Measurements from ENCODE around the gene RPL38.

RPL38 gene

DNA sequence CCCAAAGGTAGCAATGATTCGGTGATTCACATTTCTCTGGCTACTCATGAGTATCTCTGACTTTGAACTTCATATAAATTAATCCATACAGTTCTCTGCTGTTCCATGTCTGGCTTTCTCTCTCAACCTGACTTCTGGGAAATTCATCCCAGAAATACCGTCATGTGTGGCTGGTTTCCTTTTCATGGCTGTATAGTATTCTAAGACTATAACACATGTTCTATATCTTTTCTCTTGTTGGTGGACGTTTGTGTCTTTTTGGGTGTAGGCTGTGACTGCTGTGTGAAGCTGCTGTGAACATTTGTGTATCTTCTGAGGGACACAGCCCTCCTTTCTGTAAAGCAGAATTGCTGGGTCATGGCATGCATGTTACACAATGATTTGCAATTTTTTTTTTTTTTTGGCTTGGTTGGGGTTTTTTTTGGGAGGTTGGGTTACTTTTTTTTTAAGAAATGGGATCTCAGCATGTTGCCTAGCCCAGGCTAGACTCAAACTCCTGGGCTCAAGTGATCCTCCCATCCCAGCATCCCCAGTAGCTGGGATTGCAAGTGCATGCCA lies 16.2 kb downstream of the RPL38 start:
- TF ChIP-seq ZNF274 (IDR thresholded peaks at IDR 0.05; ENCODE audit: low read depth, low read length), result no peak
- no peak overlapping the region for H3K4me3 ChIP-seq (ENCODE audit: low read length)

DNA sequence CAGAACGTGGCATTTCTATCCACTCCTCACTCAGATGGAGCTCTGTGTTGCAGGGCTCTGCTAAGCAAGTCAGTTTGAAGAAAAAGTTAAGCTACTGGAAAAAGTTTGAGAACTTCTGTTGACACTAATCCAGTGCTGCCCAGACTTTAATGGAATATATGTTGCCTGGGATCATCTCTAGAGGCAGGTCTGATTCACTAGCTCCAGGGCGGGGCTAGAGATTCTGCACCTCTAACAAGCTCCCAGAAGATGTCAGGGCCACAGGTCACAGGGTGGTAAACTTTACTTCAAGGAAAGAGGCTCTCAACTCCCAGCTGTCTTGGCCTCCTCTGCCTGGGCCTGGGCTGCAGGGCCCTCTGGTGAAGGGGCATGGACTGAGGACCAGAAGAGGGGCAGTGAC lies 16.7 kb downstream of the RPL38 start:
- no peak for TF ChIP-seq ZNF274 (IDR thresholded peaks at IDR 0.05; ENCODE audit: low read depth, low read length)

DNA sequence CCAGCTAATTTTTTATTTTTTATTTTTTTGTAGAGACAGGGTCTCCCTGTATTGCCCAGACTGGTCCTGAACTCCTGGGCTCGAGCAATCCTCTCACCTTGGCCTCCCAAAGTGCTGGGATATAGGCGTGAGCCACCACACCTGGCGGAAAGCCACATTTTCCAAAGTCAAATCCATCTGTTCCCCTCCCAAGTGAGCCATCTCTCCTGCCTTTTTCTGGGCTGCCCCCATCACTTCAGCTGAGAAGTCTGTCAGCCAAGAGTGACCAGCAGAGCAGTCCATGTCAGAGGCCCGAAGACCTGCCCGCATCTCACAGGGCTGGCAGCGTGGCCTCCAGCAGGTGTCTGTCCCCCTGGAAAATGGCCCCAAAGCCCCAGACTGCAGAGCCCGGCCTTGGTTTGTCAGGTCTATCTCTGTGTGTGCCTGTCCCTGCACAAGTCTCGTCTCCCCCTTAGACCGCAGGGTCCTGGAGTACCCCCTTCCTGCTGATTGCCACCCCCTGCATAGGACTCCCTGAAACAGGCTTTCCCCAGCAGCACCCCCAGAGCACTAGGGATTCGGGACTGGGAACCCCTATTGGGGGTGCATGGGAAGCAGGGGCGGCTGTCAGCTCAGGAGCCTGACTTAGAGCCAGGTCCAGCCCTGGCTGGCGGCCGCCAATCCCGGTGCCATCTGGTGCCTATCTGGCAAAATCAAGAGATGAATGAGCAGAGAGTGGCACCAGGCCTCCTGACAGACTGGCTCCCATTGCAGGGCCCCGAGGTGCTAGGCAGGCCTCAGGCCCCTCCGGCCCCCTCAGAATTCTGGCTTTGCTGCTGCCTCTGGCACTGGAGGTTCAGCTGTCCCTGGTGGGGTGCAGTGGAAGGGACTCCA lies 17.7 kb downstream of the RPL38 start:
- no peak for TF ChIP-seq ZNF274 (IDR thresholded peaks at IDR 0.05; ENCODE audit: low read depth, low read length)
- H3K4me3 ChIP-seq (ENCODE audit: low read length), result no peak overlapping the region

More for the DNA sequence above, 16.7 kb downstream of the RPL38 start:
- no peak overlapping the region for H3K4me3 ChIP-seq (ENCODE audit: low read length)

DNA sequence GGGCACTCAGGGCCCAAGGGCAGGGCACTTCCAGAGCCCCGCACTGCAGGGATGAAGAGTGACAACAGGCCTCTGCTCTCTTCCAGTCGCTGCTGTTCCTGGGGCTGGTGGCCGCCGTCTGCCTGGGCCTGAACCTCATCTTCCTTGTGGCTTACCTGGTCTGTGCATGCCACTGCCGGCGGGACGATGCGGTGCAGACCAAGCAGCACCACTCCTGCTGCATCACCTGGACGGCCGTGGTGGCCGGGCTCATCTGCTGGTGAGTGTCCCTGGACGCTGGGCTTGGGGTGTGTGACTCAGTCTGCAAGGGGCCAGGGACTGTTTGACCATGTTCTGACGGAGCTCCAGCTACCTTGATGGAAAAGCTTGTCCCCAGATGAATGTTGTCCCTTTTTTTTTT lies 18.9 kb downstream of the RPL38 start:
- TF ChIP-seq ZNF274 (IDR thresholded peaks at IDR 0.05; ENCODE audit: low read depth, low read length), result no peak
- no peak overlapping the region for H3K4me3 ChIP-seq (ENCODE audit: low read length)

DNA sequence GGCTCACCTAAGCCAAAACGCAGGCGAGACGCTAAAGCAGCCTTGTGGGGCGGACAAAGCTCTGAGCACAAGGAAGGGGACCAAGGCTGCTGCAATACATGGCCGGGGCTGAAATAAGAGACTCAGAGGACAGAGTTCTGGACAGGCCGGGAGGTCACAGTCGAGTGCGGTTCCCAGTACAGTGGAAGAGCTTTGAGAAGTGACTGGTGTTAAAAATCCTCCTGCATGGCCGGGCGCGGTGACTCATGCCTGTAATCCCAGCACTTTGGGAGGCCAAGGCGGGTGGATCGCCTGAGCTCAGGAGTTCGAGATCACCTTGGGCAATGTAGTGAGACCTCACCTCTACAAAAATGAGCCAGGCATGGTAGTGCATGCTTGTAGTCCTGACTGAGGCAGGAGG lies 20.4 kb downstream of the RPL38 start:
- no peak for TF ChIP-seq ZNF274 (IDR thresholded peaks at IDR 0.05; ENCODE audit: low read depth, low read length)
- no peak overlapping the region for H3K4me3 ChIP-seq (ENCODE audit: low read length)

DNA sequence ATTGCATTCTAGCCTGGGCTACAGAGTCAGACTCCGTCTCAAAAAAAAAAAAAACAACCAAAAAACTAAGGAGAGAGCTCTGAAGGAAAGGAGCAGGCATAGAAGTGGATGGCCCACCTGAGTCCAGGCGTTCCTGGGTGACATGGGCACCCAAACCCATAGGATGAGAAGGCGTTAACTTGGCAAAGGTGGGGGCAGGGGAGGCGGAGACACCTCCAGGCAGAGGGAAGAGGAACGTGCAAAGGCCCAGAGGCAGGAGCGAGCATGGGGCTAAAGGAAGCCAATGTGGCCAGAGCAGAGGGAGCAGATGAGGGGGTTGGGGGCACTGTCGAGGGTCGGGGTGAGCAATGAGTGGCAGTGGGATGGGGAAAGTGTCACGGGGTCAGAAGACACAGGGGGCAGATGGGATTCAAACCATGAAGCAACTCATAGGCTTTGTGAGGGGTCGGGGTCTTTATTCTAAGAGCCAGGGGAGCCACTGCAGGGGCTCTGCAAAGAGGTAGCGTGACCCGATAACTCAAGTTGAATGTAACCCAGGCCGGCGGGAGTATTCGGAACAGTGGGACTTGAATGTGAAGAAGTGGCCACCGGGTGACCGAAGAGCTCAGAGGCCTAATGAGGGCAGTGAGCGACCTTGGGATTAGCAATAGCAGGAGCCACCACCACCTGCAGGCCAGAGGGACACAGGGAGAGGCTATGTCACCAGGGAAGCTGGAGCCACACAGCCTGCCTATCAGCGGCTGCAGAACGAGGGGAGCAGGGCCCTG lies 21.7 kb downstream of the RPL38 start:
- TF ChIP-seq ZNF274 (IDR thresholded peaks at IDR 0.05; ENCODE audit: low read depth, low read length), result no peak
- no peak overlapping the region for H3K4me3 ChIP-seq (ENCODE audit: low read length)

DNA sequence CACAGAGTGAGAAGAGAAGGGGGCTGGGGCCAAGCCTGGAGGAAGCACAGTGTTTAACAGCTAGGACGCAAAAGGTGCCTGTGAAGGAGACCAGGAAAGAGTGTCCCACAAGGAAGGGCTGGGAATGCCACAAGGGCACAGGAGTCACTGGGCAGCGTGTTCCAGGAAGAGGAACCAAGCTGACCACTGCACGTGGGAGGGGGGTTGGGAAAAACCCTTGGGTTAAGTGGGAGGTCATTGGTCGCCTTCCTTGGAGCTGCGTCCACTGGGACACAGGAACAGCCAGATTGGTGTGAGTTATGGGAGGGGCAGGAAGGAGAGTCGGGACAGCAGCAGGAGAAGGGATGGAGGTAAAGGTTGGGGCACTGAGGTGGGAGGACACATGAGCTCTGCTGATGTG lies 22.8 kb downstream of the RPL38 start:
- no peak for TF ChIP-seq ZNF274 (IDR thresholded peaks at IDR 0.05; ENCODE audit: low read depth, low read length)
- H3K4me3 ChIP-seq (ENCODE audit: low read length), result no peak overlapping the region

DNA sequence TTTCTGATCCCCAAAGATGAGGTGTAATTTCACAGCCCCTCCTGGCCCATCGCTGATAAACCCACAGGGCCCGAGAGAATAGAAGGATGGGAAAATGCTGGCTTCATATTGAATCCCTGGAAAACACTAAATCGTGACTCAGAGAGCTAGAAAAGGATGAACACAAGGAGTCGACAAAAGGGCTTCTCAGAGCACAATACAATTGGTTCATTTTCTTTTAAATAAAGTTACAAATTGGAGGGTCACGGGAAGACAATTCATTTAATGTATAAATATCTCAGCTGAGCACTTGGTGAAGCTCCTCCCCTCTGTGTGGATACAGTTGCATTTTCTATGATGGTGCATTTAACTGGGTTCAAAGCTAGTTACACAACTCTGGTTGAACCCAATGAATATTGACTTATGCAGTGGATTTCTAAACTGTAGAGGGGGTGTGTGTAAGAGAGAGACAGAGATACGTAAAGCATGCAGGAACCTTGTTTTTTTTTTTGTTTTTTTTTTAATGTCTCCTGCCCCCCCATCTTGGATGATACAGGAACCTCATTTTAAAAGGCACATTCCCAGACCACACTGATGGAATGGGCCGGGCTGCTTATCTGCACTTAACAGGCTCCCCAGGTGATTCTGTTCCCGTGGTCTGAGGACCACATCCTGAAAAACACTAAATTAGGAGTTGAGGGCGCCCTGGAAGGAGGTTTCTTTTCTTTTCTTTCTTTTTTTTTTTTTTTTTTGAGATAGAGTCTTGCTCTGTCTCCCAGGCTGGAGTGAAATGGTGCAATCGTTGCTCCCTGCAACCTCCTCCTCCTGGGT lies 24.0 kb downstream of the RPL38 start:
- no peak for TF ChIP-seq ZNF274 (IDR thresholded peaks at IDR 0.05; ENCODE audit: low read depth, low read length)
- no peak overlapping the region for H3K4me3 ChIP-seq (ENCODE audit: low read length)

DNA sequence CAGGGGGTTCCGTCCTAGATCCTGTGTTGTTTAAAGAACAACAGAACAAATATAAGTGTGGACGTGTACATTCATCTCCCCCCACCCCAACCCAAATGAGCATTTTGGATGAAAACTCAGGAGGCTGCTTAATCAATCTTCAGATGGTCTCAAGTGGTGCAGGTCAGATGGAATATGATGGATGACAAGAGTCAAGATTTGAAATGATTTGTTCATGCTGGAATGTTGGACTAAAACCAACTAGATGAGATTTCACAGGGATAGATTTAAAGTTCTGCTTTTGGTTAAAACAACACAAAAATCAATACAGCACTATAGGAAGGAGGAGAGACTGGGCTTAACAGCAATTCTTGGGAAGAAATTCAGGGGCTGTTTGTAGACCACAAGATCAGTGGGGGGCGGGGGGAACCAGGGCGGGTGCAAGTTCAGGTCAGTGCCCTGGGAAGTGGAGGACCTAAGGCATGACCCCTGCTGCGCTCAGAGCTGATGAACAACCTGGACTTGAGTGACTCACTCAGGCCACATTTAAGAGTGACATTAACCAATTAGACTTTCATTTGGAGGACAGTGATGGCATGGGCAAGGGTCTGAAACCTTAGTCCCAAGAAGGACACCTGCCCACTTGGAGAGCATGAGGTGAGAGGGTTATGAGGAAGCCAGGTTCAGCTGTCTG lies 25.0 kb downstream of the RPL38 start:
- TF ChIP-seq ZNF274 (IDR thresholded peaks at IDR 0.05; ENCODE audit: low read depth, low read length), result no peak
- H3K4me3 ChIP-seq (ENCODE audit: low read length), result no peak overlapping the region

DNA sequence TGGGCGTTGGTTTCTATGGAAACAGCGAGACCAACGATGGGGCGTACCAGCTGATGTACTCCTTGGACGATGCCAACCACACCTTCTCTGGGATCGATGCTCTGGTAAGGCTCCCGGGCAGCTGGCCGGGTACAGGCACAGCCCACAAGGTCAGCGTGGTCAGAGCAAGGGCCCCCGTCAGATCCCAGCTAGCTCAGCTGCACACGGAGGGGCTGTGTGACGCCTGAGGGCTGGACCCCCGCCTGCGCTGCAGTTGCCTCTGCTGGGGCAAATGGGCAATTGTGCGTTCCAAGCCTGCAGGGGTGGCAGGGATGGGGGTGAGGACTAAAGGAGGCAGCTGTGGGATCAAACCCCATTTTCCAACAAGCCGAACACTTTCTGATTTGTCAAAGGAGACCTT lies 27.4 kb downstream of the RPL38 start:
- H3K4me3 ChIP-seq (ENCODE audit: low read length), result no peak overlapping the region
- no peak for TF ChIP-seq ZNF274 (IDR thresholded peaks at IDR 0.05; ENCODE audit: low read depth, low read length)

DNA sequence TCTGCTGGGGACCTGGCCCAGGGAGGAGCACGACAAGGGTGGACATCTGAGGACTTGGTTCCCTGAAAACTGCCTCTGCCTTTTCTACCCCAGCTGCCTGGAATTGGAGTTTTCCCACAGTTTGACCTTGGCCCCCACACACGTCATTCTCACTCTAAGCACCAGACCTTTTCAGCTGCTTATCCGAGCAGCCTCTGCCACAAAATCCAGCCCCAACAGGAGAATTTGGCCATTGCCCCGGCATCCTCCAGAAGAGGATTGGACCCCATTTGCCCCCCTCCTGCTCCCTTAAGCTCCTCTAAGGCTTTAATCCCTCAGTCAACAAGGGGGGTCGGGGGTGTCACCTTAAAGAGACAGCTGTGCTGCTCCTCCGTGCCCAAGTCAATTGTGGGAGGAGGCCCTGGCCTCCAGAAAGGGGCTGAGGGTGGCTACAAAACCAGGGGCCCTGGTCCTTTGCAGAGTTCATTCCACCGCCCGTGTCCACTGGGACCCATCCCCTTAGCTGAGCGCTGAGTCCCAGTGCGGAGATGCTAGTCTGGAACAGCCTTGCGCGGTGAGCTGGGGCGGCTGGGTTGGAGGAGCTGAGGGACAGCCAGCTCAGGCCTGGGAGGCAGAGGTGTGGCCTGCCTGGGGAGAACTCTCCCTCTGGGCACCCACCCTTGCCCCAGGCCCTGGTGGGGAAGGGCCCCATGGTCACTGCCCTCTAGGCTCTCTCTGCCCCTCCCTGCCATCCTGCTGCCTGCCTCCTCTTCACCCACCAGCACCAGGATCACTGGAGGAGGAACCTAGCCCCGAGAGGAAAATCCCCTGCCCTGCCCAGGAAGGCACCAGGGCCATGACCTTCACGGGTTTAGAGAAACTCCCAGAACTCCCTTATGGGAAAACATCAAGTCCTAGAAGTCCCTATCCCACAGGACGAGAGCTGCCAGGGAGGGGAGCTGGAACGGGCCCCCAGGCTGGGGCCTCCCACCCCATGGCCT lies 28.7 kb downstream of the RPL38 start:
- H3K4me3 ChIP-seq (ENCODE audit: low read length), result no peak overlapping the region
- TF ChIP-seq ZNF274 (IDR thresholded peaks at IDR 0.05; ENCODE audit: low read depth, low read length), result no peak

DNA sequence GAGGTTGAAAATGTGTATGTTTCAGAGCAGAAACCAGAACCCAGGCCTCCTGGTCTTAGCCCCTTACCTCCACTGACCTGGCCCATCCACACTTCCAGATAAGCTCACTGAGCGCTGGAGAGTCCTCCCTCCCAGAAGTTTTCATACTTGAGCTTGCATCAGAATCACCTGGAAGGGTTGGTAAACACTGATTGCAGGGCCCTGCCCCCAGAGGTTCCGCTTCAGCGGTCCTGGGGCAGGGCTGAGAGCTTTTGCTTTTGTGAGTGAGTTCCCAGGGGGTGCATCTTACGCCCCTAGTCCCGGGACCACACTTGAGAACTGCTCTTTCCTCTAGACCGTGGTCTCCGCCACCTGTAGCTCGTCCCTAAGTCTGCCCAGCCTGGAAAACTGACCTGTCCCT lies 30.5 kb downstream of the RPL38 start:
- no peak for TF ChIP-seq ZNF274 (IDR thresholded peaks at IDR 0.05; ENCODE audit: low read depth, low read length)

More for the DNA sequence above, 30.5 kb downstream of the RPL38 start:
- no peak overlapping the region for H3K4me3 ChIP-seq (ENCODE audit: low read length)

Measured in GM08714 (cell line).